Left lung (tissue), 10 donors: ENCODE measurements around the gene SMIM10L2A. TPM values are rescaled to one million over a fixed set of nuclear protein-coding genes. Genes with fewer than 3 reads are reported as not detected.

Source experiments
- ATAC-seq: fragments of 200-7000 bp; cut with Tn5 transposase; one replicate; pipeline ENCODE4 v1.9.1; 2020; ENCODE audit warnings: moderate library complexity
- DNase-seq, 4 donors: peaks; one replicate each; pipeline ENCODE4 v3.0.0-alpha.2; 2013 to 2020
- H3K27ac ChIP-seq, 2 donors: fragments of 200-600 bp; sonication (generic) in 1 of 2; one replicate each; pipeline versions ENCODE4 v1.5.0 to v1.8.0; 2020 to 2021
- H3K27me3 ChIP-seq, 2 donors: fragments of 200-600 bp; sonication (generic) in 1 of 2; one replicate each; pipeline versions ENCODE4 v1.5.0 to v1.8.0; 2020 to 2021
- H3K36me3 ChIP-seq, 2 donors: fragments of 200-600 bp; sonication (generic) in 1 of 2; one replicate each; pipeline versions ENCODE4 v1.5.0 to v1.8.0; 2020 to 2021
- H3K4me1 ChIP-seq, 2 donors: fragments of 200-600 bp; one replicate each; pipeline ENCODE4 v1.8.0; 2021
- H3K4me3 ChIP-seq, 2 donors: fragments of 200-600 bp; sonication (generic) in 1 of 2; one replicate each; pipeline versions ENCODE4 v1.5.0 to v1.8.0; 2020 to 2021; ENCODE audit warnings: mild to moderate bottlenecking in 1 of 2
- H3K9me3 ChIP-seq, 2 donors: fragments of 200-600 bp; sonication (generic) in 1 of 2; one replicate each; pipeline versions ENCODE4 v1.5.0 to v1.8.0; 2020 to 2021
- intact Hi-C, 2 donors: fragments of 100-400 bp; cut with DNase I; formaldehyde crosslinking; loops; one replicate each; pipeline versions ENCODE4 v1.11.2 to v1.14.2; 2022
- polyA plus RNA-seq, 6 donors: library from polyadenylated mRNA; unstranded; fragments of 120-200 nt; gene quantifications; one replicate each; pipeline ENCODE4 v1.2.1, GENCODE V29; 2013; ENCODE audit not compliant: insufficient read length in 6 of 6
- total RNA-seq, 2 donors: library from RNA; stranded (reverse); fragmentation: NEBNext Ultra II Directional; extraction: Animal tissue kit (Norgen Biotek cat#: 25700); gene quantifications; one replicate each; pipeline ENCODE4 v1.2.1, GENCODE V29; 2021
- TF ChIP-seq, protein P1 (sequence below), 2 donors: fragments of 200-600 bp; sonication (generic) in 1 of 2; IDR thresholded peaks; one replicate each; pipeline versions ENCODE4 v1.5.0 to v1.8.0; 2021; ENCODE audit warnings: antibody characterized with exemption in 2 of 2
- donor health status: DM: no; HTN: yes; CAD: no.
- donor health status: DM: no; HTN: no; CAD: no.

SMIM10L2A gene
- total and polyA plus RNA-seq, 8 donors = 2.4 to 10.3 (median 8.2) TPM

DNA sequence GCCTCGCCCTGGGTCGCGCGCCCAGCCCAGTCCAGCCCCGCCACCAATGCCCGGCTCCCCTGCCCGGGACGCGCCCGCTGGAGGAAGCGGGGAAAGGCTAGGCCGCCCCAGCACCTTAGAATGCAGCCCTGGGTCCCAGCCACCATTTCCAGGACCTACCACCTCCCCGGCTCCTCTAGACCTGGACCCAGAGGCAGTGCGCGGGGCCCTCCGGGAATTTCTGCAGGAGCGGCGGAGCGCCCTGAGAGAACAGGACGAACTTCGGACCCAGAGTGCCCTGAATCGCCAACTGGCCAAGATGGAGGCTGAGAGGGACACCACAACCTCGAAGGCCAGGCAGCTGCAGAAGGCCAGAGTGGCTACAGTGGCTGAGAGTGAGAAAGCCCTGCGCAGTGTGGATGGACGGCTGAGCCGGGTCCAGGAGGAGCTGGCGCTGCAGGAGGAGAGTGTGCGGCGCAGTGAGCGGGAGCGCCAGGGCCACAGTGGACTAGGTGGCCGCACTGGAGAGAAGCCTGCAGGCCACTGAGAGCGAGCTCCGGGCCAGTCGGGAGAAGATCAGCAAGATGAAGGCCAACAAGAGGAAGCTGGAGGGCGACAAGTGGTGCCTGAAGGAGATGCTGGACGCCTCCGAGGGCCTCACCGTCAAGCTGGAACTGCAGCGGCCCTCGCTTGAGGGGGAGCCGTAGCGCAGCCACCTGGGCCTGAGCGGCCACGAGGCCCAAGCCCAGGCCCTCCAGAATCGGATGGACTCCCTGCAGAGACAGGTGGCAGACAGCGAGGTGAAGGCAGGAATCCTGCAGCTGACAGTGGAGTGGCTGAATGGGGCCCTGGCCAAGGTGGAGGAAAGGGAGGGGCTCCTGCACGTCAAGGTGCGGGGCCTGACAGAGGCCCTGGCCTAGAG is 15.5 kb downstream of the SMIM10L2A start:
- Histone ChIP-seq H3K4me3 (no peak overlapping the region), H3K27me3 (no peaks in the 10 kb centered on the region), H3K4me1 (no peaks in the 10 kb centered on the region), H3K9me3 (no peaks in the 10 kb centered on the region), H3K27ac (no peak overlapping the region), H3K36me3 (no peaks in the 10 kb centered on the region)
- intact Hi-C loops = no loop called here
- TF ChIP-seq, protein P1, sequence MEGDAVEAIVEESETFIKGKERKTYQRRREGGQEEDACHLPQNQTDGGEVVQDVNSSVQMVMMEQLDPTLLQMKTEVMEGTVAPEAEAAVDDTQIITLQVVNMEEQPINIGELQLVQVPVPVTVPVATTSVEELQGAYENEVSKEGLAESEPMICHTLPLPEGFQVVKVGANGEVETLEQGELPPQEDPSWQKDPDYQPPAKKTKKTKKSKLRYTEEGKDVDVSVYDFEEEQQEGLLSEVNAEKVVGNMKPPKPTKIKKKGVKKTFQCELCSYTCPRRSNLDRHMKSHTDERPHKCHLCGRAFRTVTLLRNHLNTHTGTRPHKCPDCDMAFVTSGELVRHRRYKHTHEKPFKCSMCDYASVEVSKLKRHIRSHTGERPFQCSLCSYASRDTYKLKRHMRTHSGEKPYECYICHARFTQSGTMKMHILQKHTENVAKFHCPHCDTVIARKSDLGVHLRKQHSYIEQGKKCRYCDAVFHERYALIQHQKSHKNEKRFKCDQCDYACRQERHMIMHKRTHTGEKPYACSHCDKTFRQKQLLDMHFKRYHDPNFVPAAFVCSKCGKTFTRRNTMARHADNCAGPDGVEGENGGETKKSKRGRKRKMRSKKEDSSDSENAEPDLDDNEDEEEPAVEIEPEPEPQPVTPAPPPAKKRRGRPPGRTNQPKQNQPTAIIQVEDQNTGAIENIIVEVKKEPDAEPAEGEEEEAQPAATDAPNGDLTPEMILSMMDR (IDR thresholded peaks at IDR 0.05) = no peak
- ATAC-seq (no peak), DNase-seq (peak in 1 of 4 donors; percentile 34)

DNA sequence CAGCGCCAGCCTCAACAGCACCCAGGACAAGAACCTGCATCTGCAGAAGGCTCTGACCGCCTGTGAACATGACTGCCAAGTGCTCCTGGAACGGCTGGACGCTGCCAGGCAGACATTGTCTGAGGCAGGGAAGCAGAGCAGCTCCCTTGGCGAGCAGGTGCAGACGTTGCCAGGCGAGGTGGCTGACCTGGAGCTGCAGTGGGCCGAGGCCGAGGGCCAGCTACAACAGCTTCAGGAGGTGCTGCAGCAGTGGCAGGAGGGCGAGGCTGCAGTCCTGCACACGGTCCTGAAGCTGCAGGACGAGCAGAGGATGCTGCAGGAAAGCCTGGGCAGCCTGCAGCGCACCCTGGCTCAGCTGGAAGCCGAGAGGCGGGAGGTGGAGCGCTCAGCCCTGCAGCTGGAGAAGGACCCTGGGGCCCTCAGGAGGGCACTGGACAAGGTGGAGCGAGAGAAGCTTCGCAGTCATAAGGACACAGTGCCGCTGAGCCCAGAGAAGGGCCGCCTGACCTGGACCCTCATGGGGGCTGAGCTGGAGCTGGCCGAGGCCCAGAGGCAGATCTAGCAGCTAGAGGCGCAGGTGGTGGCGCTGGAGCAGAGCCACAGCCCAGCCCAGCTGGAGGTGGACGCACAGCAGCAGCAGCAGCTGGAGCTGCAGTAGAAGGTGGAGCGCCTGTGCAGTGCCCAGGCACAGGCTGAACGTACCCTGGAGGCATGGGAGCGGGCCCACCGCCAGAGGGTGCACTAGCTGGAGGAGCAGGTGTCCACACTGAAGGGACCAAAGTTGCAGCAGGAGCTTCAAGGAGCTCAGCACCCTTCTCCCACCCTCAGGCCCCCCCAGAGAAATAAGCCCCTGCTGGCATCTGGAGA is 16.4 kb downstream of the SMIM10L2A start:
- DNase-seq (peak in 1 of 4 donors; percentile 31), ATAC-seq (no peak)
- TF ChIP-seq, protein P1 (IDR thresholded peaks at IDR 0.05) = no peak
- Histone ChIP-seq H3K9me3 (no peaks in the 10 kb centered on the region), H3K36me3 (no peaks in the 10 kb centered on the region), H3K27ac (no peak overlapping the region), H3K4me1 (no peaks in the 10 kb centered on the region), H3K4me3 (no peak overlapping the region), H3K27me3 (no peaks in the 10 kb centered on the region)
- intact Hi-C loops = no loop called here

DNA sequence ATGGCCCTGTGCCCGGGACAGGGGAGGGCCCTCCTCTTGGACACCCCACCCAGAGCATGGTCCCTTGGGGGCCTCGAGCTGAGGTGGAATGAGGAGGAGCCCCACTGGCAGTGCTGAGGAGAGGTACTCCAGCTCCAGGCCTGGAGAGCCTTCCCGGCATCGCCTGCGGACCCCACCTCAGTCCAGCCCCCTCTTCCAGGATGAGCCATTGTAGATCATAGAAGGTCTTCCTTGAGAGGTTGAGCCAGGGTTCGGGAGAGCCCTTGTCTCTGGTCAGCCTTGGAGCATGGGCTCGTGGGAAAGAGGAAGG is 16.9 kb downstream of the SMIM10L2A start:
- Histone ChIP-seq H3K4me3 (no peak overlapping the region), H3K4me1 (no peaks in the 10 kb centered on the region), H3K9me3 (no peaks in the 10 kb centered on the region), H3K27ac (no peak overlapping the region), H3K36me3 (no peaks in the 10 kb centered on the region), H3K27me3 (no peaks in the 10 kb centered on the region)
- ATAC-seq (no peak), DNase-seq (no peak)
- TF ChIP-seq, protein P1 (IDR thresholded peaks at IDR 0.05) = no peak
- intact Hi-C loops = no loop called here

DNA sequence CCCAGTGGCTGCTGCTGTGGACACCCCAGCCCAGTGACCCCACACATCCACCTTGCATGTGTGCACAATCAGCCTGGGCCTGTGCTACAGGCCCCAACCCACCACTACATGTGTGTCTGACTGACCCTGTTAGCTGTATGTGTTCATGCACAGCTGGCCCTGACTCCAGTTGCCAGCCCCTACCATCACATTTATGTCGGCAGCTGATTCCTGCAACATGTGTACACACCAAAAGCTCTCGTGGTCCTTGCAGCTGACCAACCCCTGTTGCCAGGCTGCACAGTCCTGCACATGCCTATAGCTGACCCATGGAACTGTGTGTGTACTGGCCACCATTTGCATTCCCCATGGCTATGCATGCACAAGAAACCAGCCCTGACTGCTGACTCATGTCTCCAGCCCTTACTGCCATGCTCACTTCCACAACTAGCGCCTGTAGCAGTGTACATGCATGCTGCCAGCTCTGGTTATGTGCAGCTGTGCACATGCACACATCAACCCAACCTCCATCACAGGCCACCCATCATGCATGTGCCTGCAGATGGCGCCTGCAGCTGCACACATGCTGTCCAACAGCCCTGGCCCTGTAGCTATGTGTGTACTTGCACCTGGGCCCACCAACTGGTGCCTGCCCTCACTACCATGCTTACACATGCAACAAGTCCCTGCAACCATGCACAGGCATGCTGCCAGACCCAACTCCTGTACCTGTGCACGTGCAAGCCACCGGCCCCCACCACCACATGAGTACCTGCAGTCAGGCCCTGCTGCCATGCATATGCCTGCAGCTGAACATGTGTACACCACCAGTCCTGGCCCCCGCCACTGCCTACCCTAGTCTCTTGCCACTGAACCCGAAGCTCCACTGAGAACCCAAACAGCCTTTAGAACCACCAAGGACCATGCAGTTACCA is 28.1 kb downstream of the SMIM10L2A start:
- ATAC-seq = no peak
- intact Hi-C loops = no loop called here
- Histone ChIP-seq H3K9me3 (no peaks in the 10 kb centered on the region), H3K4me1 (no peaks in the 10 kb centered on the region), H3K4me3 (no peak overlapping the region), H3K36me3 (no peaks in the 10 kb centered on the region), H3K27me3 (no peaks in the 10 kb centered on the region), H3K27ac (no peak overlapping the region)
- TF ChIP-seq, protein P1 (IDR thresholded peaks at IDR 0.05) = no peak
- DNase-seq = no peak
